Osteoblast (primary cell): ENCODE results near the gene ASIC4. TPM values are rescaled to one million over a fixed set of nuclear protein-coding genes. Genes with fewer than 3 reads are reported as not detected.

ENCODE experiments used
- DNase-seq: peaks from one replicate; pipeline ENCODE4 v3.0.0; 2011; ENCODE audit warnings: low spot score, mixed read lengths; ENCODE audit not compliant: insufficient read length; ENCODE audit errors: missing footprints
- H2AFZ ChIP-seq: 2 replicates; pipeline ENCODE4 v1.6.0; 2011; ENCODE audit warnings: mild to moderate bottlenecking, low read length
- H3K27ac ChIP-seq: 2 replicates; pipeline ENCODE4 v1.5.1; 2011; ENCODE audit warnings: mild to moderate bottlenecking, low read depth, low read length, moderate library complexity
- H3K27me3 ChIP-seq: 2 replicates; pipeline ENCODE4 v1.6.0; 2012; ENCODE audit warnings: mild to moderate bottlenecking, control low read depth, inconsistent platforms, low read length, moderate library complexity; ENCODE audit not compliant: insufficient read depth
- H3K36me3 ChIP-seq: 2 replicates; pipeline ENCODE4 v1.5.1; 2011; ENCODE audit warnings: mild to moderate bottlenecking, low read length, control low read depth, moderate library complexity; ENCODE audit not compliant: insufficient read depth
- H3K4me1 ChIP-seq: 2 replicates; pipeline ENCODE4 v1.5.1; 2011; ENCODE audit warnings: mild to moderate bottlenecking, low read length, control low read depth, moderate library complexity; ENCODE audit not compliant: insufficient read depth
- H3K4me2 ChIP-seq: 2 replicates; pipeline ENCODE4 v1.6.0; 2011; ENCODE audit warnings: mild to moderate bottlenecking, low read length; ENCODE audit not compliant: insufficient read depth
- H3K4me3 ChIP-seq: fragments of 200-600 bp; sonication (generic); 3 replicates; pipeline ENCODE4 v1.5.1; 2012; ENCODE audit warnings: mild to moderate bottlenecking, low read length, inconsistent platforms; ENCODE audit not compliant: insufficient read depth
- H3K79me2 ChIP-seq: 2 replicates; pipeline ENCODE4 v1.6.0; 2012; ENCODE audit warnings: mild to moderate bottlenecking, low read length, control low read depth, inconsistent platforms; ENCODE audit not compliant: insufficient read depth
- H3K9me3 ChIP-seq: 2 replicates; pipeline ENCODE4 v1.5.1; 2011; ENCODE audit warnings: low read depth, low read length, control low read depth
- H4K20me1 ChIP-seq: 2 replicates; pipeline ENCODE4 v1.6.0; 2012; ENCODE audit warnings: mild to moderate bottlenecking, low read length, control low read depth; ENCODE audit not compliant: insufficient read depth
- CTCF ChIP-seq: IDR thresholded peaks from 2 replicates; pipeline ENCODE4 v1.5.1; 2011; ENCODE audit warnings: mild to moderate bottlenecking, low read depth, low read length, moderate library complexity; ENCODE audit errors: extremely low read depth
- total RNA-seq: library from RNA; depleted of rRNA; stranded (reverse); fragments of >200 nt; gene quantifications from 2 replicates; pipeline ENCODE4 v1.2.3, GENCODE V29; 2012

ASIC4 gene
- total RNA-seq, 1 donor: not detected

- no peak for DNase-seq
- peaks cover 26% of the 10 kb centered on the region for H3K36me3 ChIP-seq
- no peak for TF ChIP-seq CTCF
- H2AFZ ChIP-seq: no peak overlapping the region
- no peak overlapping the region for H3K4me2 ChIP-seq
- H3K4me1 ChIP-seq: peaks cover 15% of the 10 kb centered on the region
- H3K27me3 ChIP-seq: peaks cover 8% of the 10 kb centered on the region
- no peaks in the 10 kb centered on the region for H3K79me2 ChIP-seq
- H3K9me3 ChIP-seq: no peaks in the 10 kb centered on the region
- H3K27ac ChIP-seq: no peak overlapping the region
- H3K4me3 ChIP-seq: no peak overlapping the region
- peaks cover 5% of the 10 kb centered on the region for H4K20me1 ChIP-seq
Observed at GRCh38 chr2:219493086-219493485, 21.2 kb upstream of the ASIC4 start.

- Histone ChIP-seq H4K20me1 (peaks cover 5% of the 10 kb centered on the region), H3K79me2 (peaks cover 14% of the 10 kb centered on the region), H3K36me3 (peaks cover 12% of the 10 kb centered on the region), H3K9me3 (no peaks in the 10 kb centered on the region), H3K4me3 (no peak overlapping the region), H3K4me1 (peaks cover 26% of the 10 kb centered on the region), H2AFZ (no peak overlapping the region), H3K27me3 (peaks cover 8% of the 10 kb centered on the region), H3K27ac (no peak overlapping the region), H3K4me2 (no peak overlapping the region)
- no peak for DNase-seq
- TF ChIP-seq CTCF: no peak
Observed at GRCh38 chr2:219494952-219495530, 19.2 kb upstream of the ASIC4 start.

- DNase-seq: peak; percentile 99
- peaks cover 7% of the 10 kb centered on the region for H3K36me3 ChIP-seq
- no peak overlapping the region for H3K4me2 ChIP-seq
Observed at GRCh38 chr2:219495531-219496122, 18.7 kb upstream of the ASIC4 start.

More at GRCh38 chr2:219495531-219496122, 18.7 kb upstream of the ASIC4 start:
- no peak overlapping the region for H2AFZ ChIP-seq
- peak; percentile 71 for TF ChIP-seq CTCF
- peaks cover 32% of the 10 kb centered on the region for H3K4me1 ChIP-seq
- no peak overlapping the region for H3K4me3 ChIP-seq
- H3K9me3 ChIP-seq: no peaks in the 10 kb centered on the region
- peaks cover 19% of the 10 kb centered on the region for H3K79me2 ChIP-seq
- H4K20me1 ChIP-seq: peaks cover 5% of the 10 kb centered on the region
- no peak overlapping the region for H3K27ac ChIP-seq
- peaks cover 8% of the 10 kb centered on the region for H3K27me3 ChIP-seq
